PC-9 (cell line): Measurements from ENCODE around the gene WDR72. TPM values are rescaled to one million over a fixed set of nuclear protein-coding genes. Genes with fewer than 3 reads are reported as not detected.

Source experiments
- BruUV-seq: library from RNA; stranded (reverse); fragments of 400-500 nt; replicated peaks from 2 replicates; lab custom pipeline; 2021; lab: Mats Ljungman, UMichigan
- CTCF ChIA-PET: fragments of 300-600 bp; sonication (Branson Sonifier 250); formaldehyde crosslinking; loops from one replicate; lab custom pipeline; 2022; ENCODE audit warnings: antibody characterized with exemption; lab: Charles Lee
- POLR2A ChIA-PET: fragments of 300-600 bp; sonication (Branson Sonifier 250); formaldehyde crosslinking; loops from one replicate; lab custom pipeline; 2022; ENCODE audit warnings: antibody characterized with exemption; ENCODE audit not compliant: unreplicated experiment; lab: Charles Lee
- DNase-seq, 2 experiments: peaks; one replicate each; pipeline versions ENCODE4 v3.0.0 to v3.0.0-alpha.2; 2015 to 2022; ENCODE audit warnings: mixed read lengths in 1 of 2
- H2AFZ ChIP-seq: fragments of 200-600 bp; sonication (generic); 2 replicates; pipeline ENCODE4 v1.8.1; 2017; ENCODE audit warnings: antibody characterized with exemption
- H3F3A ChIP-seq: fragments of 200-600 bp; sonication (generic); 2 replicates; pipeline ENCODE4 v1.8.1; 2017; ENCODE audit warnings: antibody characterized with exemption, mild to moderate bottlenecking, low read depth; ENCODE audit not compliant: insufficient read depth
- H3K27ac ChIP-seq: fragments of 200-600 bp; sonication (generic); 2 replicates; pipeline ENCODE4 v1.6.1; 2016; ENCODE audit warnings: mixed run types
- H3K27me3 ChIP-seq: fragments of 200-600 bp; sonication (generic); 2 replicates; pipeline ENCODE4 v1.6.1; 2016; ENCODE audit warnings: low read depth, mixed run types; ENCODE audit not compliant: insufficient read depth
- H3K36me3 ChIP-seq: fragments of 200-600 bp; sonication (generic); 2 replicates; pipeline ENCODE4 v1.6.1; 2016; ENCODE audit warnings: low read depth, mixed run types
- H3K4me1 ChIP-seq: fragments of 200-600 bp; sonication (generic); replicated peaks from 2 replicates; pipeline ENCODE4 v1.6.1; 2016; ENCODE audit warnings: mixed run types; ENCODE audit not compliant: insufficient read depth
- H3K4me2 ChIP-seq: fragments of 200-600 bp; sonication (generic); 2 replicates; pipeline ENCODE4 v1.6.1; 2017; ENCODE audit warnings: mixed run types
- H3K4me3 ChIP-seq: fragments of 200-600 bp; sonication (generic); 2 replicates; pipeline ENCODE4 v1.6.1; 2016; ENCODE audit warnings: mixed run types
- H3K79me2 ChIP-seq: fragments of 200-600 bp; sonication (generic); 2 replicates; pipeline ENCODE4 v1.6.1; 2017; ENCODE audit warnings: low read depth, mixed run types
- H3K9me2 ChIP-seq: fragments of 200-600 bp; sonication (generic); 2 replicates; pipeline ENCODE4 v1.8.1; 2017; ENCODE audit warnings: mild to moderate bottlenecking; ENCODE audit not compliant: insufficient read depth
- H3K9me3 ChIP-seq: fragments of 200-600 bp; sonication (generic); 2 replicates; pipeline ENCODE4 v1.8.1; 2016; ENCODE audit warnings: low read depth; ENCODE audit not compliant: insufficient read depth
- H4K20me1 ChIP-seq: fragments of 200-600 bp; sonication (generic); 2 replicates; pipeline ENCODE4 v1.8.1; 2017; ENCODE audit not compliant: insufficient read depth
- CTCF ChIP-seq: fragments of 200-600 bp; sonication (generic); conservative IDR thresholded peaks from 2 replicates; pipeline ENCODE4 v1.6.1; 2017; ENCODE audit warnings: mixed run types, antibody characterized with exemption, mild to moderate bottlenecking, moderate library complexity
- EZH2 ChIP-seq: fragments of 200-600 bp; sonication (generic); IDR thresholded peaks from 2 replicates; pipeline ENCODE4 v1.8.0; 2017; ENCODE audit warnings: antibody characterized with exemption, low read depth
- intact Hi-C: fragments of 100-400 bp; cut with micrococcal nuclease; formaldehyde crosslinking; loops from one replicate; pipeline ENCODE4 v1.10.0; 2022; ENCODE audit not compliant: unreplicated experiment
- total RNA-seq: library from RNA; stranded (reverse); gene quantifications from 2 replicates; pipeline ENCODE4 v1.2.3, GENCODE V29; 2021

WDR72 gene
- total RNA-seq, 1 experiment from 2014 or later = 1.9 TPM

- no peaks in the 10 kb centered on the region for H3K9me3 ChIP-seq
- DNase-seq = no peak
- ChIA-PET CTCF (no interaction called here), POLR2A (no interaction called here)
- TF ChIP-seq EZH2 (no peak), CTCF (no peak)
- no peaks in the 10 kb centered on the region for H3K4me1 ChIP-seq
- no peak overlapping the region for H3K27ac ChIP-seq
- no peaks in the 10 kb centered on the region for H3K9me2 ChIP-seq
- H3K79me2 ChIP-seq = no peaks in the 10 kb centered on the region
- intact Hi-C loops = no loop called here
- no peaks in the 10 kb centered on the region for H3F3A ChIP-seq
- no TSS peak for BruUV-seq
- no peak overlapping the region for H2AFZ ChIP-seq
- H4K20me1 ChIP-seq = no peaks in the 10 kb centered on the region
- H3K4me2 ChIP-seq = no peak overlapping the region
- no peaks in the 10 kb centered on the region for H3K27me3 ChIP-seq
- no peaks in the 10 kb centered on the region for H3K36me3 ChIP-seq
- H3K4me3 ChIP-seq = no peak overlapping the region
Measured at GRCh38 chr15:53665930-53666329, 93.5 kb downstream of the WDR72 start.

GRCh38 chr15:53658827-53659555, 100.5 kb downstream of the WDR72 start:
- Histone ChIP-seq H3K4me3 (no peak overlapping the region), H4K20me1 (no peaks in the 10 kb centered on the region), H3K79me2 (no peaks in the 10 kb centered on the region), H2AFZ (no peak overlapping the region), H3K9me2 (no peaks in the 10 kb centered on the region), H3K27ac (no peak overlapping the region), H3K27me3 (no peaks in the 10 kb centered on the region), H3K36me3 (no peaks in the 10 kb centered on the region), H3K4me1 (no peaks in the 10 kb centered on the region), H3K4me2 (no peak overlapping the region), H3F3A (no peaks in the 10 kb centered on the region), H3K9me3 (no peaks in the 10 kb centered on the region)
- no TSS peak for BruUV-seq
- CTCF ChIA-PET = no interaction called here
- intact Hi-C loops = no loop called here
- POLR2A ChIA-PET = no interaction called here
- no peak for DNase-seq
- TF ChIP-seq EZH2 = no peak
- no peak for TF ChIP-seq CTCF

GRCh38 chr15:53658255-53658654, 101.2 kb downstream of the WDR72 start:
- no peaks in the 10 kb centered on the region for H3K9me3 ChIP-seq
- no peak for DNase-seq
- H3K9me2 ChIP-seq = no peaks in the 10 kb centered on the region
- H3K4me3 ChIP-seq = no peak overlapping the region
- TF ChIP-seq EZH2 = no peak
- no peak for TF ChIP-seq CTCF
- no peak overlapping the region for H2AFZ ChIP-seq
- H3K36me3 ChIP-seq = no peaks in the 10 kb centered on the region
- H3F3A ChIP-seq = no peaks in the 10 kb centered on the region
- H3K79me2 ChIP-seq = no peaks in the 10 kb centered on the region
- POLR2A ChIA-PET = no interaction called here
- CTCF ChIA-PET = no interaction called here
- H3K4me1 ChIP-seq = no peaks in the 10 kb centered on the region
- no peaks in the 10 kb centered on the region for H3K27me3 ChIP-seq
- no peaks in the 10 kb centered on the region for H4K20me1 ChIP-seq
- no TSS peak for BruUV-seq
- H3K27ac ChIP-seq = no peak overlapping the region
- no peak overlapping the region for H3K4me2 ChIP-seq
- intact Hi-C loops = no loop called here
